ENCODE measurements around the gene LTB.

The LTB gene

DNA sequence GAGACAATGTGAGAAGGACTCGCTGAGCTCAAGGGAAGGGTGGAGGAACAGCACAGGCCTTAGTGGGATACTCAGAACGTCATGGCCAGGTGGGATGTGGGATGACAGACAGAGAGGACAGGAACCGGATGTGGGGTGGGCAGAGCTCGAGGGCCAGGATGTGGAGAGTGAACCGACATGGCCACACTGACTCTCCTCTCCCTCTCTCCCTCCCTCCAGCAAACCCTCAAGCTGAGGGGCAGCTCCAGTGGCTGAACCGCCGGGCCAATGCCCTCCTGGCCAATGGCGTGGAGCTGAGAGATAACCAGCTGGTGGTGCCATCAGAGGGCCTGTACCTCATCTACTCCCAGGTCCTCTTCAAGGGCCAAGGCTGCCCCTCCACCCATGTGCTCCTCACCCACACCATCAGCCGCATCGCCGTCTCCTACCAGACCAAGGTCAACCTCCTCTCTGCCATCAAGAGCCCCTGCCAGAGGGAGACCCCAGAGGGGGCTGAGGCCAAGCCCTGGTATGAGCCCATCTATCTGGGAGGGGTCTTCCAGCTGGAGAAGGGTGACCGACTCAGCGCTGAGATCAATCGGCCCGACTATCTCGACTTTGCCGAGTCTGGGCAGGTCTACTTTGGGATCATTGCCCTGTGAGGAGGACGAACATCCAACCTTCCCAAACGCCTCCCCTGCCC lies 5.2 kb downstream of the LTB start:
- DNase-seq (ENCODE audit: low read depth in 1 of 2, low spot score in 1 of 2): no peak

DNA sequence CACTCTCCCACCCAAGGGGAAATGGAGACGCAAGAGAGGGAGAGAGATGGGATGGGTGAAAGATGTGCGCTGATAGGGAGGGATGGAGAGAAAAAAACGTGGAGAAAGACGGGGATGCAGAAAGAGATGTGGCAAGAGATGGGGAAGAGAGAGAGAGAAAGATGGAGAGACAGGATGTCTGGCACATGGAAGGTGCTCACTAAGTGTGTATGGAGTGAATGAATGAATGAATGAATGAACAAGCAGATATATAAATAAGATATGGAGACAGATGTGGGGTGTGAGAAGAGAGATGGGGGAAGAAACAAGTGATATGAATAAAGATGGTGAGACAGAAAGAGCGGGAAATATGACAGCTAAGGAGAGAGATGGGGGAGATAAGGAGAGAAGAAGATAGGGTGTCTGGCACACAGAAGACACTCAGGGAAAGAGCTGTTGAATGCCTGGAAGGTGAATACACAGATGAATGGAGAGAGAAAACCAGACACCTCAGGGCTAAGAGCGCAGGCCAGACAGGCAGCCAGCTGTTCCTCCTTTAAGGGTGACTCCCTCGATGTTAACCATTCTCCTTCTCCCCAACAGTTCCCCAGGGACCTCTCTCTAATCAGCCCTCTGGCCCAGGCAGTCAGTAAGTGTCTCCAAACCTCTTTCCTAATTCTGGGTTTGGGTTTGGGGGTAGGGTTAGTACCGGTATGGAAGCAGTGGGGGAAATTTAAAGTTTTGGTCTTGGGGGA lies 6.1 kb downstream of the LTB start:
- no peak for DNase-seq (ENCODE audit: low read depth in 1 of 2, low spot score in 1 of 2)

DNA sequence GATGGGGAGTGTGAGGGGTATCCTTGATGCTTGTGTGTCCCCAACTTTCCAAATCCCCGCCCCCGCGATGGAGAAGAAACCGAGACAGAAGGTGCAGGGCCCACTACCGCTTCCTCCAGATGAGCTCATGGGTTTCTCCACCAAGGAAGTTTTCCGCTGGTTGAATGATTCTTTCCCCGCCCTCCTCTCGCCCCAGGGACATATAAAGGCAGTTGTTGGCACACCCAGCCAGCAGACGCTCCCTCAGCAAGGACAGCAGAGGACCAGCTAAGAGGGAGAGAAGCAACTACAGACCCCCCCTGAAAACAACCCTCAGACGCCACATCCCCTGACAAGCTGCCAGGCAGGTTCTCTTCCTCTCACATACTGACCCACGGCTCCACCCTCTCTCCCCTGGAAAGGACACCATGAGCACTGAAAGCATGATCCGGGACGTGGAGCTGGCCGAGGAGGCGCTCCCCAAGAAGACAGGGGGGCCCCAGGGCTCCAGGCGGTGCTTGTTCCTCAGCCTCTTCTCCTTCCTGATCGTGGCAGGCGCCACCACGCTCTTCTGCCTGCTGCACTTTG lies 6.8 kb downstream of the LTB start, which contains the start of gene TNF:
Gene TNF (plus strand): TSS at position 231 of the 567 bp plus-strand sequence. CDS start 177 bp downstream, at position 408.
- DNase-seq (ENCODE audit: low read depth in 1 of 2, low spot score in 1 of 2): peak; percentile 83 to 92

DNA sequence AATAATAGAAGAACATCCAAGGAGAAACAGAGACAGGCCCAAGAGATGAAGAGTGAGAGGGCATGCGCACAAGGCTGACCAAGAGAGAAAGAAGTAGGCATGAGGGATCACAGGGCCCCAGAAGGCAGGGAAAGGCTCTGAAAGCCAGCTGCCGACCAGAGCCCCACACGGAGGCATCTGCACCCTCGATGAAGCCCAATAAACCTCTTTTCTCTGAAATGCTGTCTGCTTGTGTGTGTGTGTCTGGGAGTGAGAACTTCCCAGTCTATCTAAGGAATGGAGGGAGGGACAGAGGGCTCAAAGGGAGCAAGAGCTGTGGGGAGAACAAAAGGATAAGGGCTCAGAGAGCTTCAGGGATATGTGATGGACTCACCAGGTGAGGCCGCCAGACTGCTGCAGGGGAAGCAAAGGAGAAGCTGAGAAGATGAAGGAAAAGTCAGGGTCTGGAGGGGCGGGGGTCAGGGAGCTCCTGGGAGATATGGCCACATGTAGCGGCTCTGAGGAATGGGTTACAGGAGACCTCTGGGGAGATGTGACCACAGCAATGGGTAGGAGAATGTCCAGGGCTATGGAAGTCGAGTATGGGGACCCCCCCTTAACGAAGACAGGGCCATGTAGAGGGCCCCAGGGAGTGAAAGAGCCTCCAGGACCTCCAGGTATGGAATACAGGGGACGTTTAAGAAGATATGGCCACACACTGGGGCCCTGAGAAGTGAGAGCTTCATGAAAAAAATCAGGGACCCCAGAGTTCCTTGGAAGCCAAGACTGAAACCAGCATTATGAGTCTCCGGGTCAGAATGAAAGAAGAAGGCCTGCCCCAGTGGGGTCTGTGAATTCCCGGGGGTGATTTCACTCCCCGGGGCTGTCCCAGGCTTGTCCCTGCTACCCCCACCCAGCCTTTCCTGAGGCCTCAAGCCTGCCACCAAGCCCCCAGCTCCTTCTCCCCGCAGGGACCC lies 7.8 kb downstream of the LTB start:
- no peak for DNase-seq (ENCODE audit: low read depth in 1 of 2, low spot score in 1 of 2)

DNA sequence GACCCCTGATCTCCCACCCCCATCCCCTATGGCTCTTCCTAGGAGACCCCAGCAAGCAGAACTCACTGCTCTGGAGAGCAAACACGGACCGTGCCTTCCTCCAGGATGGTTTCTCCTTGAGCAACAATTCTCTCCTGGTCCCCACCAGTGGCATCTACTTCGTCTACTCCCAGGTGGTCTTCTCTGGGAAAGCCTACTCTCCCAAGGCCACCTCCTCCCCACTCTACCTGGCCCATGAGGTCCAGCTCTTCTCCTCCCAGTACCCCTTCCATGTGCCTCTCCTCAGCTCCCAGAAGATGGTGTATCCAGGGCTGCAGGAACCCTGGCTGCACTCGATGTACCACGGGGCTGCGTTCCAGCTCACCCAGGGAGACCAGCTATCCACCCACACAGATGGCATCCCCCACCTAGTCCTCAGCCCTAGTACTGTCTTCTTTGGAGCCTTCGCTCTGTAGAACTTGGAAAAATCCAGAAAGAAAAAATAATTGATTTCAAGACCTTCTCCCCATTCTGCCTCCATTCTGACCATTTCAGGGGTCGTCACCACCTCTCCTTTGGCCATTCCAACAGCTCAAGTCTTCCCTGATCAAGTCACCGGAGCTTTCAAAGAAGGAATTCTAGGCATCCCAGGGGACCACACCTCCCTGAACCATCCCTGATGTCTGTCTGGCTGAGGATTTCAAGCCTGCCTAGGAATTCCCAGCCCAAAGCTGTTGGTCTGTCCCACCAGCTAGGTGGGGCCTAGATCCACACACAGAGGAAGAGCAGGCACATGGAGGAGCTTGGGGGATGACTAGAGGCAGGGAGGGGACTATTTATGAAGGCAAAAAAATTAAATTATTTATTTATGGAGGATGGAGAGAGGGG lies 8.8 kb downstream of the LTB start:
- no peak for DNase-seq (ENCODE audit: low read depth in 1 of 2, low spot score in 1 of 2)

DNA sequence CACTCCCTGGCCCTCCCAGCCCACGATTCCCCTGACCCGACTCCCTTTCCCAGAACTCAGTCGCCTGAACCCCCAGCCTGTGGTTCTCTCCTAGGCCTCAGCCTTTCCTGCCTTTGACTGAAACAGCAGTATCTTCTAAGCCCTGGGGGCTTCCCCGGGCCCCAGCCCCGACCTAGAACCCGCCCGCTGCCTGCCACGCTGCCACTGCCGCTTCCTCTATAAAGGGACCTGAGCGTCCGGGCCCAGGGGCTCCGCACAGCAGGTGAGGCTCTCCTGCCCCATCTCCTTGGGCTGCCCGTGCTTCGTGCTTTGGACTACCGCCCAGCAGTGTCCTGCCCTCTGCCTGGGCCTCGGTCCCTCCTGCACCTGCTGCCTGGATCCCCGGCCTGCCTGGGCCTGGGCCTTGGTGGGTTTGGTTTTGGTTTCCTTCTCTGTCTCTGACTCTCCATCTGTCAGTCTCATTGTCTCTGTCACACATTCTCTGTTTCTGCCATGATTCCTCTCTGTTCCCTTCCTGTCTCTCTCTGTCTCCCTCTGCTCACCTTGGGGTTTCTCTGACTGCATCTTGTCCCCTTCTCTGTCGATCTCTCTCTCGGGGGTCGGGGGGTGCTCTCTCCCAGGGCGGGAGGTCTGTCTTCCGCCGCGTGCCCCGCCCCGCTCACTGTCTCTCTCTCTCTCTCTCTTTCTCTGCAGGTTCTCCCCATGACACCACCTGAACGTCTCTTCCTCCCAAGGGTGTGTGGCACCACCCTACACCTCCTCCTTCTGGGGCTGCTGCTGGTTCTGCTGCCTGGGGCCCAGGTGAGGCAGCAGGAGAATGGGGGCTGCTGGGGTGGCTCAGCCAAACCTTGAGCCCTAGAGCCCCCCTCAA lies 9.9 kb downstream of the LTB start, which contains the start of gene LTA:
Gene LTA (plus strand): TSS at position 249 of the 871 bp plus-strand sequence. CDS start 454 bp downstream, at position 703.
- DNase-seq (ENCODE audit: low read depth in 1 of 2, low spot score in 1 of 2): peak; percentile 71 to 74

DNA sequence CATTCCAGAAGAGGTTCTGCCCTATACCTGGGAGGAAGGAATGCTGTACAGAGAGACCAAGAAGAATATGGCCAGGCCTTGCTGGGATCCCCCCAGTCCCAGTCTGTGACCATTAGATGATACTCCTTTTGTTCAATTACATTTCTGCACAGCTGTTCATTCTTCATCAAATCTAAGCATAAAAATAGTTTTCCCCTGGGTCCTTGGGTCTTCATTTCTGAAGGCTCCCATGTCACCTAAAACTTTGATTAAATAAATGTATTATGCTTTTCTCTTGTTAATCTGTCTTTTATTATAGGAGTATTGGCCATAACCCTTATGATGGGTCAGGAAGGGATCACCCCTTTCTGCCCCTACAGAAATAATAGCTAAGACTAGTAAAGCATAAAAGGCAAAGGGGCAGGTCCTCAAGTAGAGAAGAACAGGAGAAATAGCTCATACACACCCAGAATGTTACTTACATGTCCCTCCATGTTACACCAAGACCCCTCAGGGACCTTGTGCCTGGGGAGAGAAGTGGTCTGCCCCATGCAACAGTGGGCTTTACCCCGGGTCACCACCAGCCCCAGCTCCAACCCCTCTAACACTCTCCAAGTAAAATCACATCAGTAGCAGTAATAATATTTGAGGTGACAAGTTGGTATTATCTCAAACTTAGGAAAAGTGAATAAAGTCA lies 12.2 kb downstream of the LTB start:
- DNase-seq (ENCODE audit: low read depth in 1 of 2, low spot score in 1 of 2): no peak

DNA sequence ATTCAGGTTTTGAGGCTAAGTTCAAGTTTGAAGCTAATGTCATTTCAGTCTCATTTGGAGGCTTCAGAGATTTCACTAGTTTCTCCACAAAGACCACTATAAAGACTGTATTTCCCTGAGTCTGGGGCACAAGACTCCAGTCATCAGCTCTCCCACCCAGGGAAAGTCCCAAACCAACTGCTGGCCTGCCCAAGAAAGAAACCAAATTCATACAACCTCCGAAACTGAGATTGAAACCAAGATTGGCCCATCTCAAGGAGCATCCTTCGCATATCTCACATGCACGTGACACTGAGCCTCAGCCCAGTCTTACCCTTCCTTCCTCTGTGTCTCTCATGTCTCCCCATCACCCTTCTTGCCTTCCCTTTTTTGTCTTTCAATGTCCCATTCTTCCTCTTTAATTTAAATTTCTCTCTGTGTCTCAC lies 13.7 kb downstream of the LTB start:
- DNase-seq (ENCODE audit: low read depth in 1 of 2, low spot score in 1 of 2): peak in 1 of 2 donors; percentile 80

DNA sequence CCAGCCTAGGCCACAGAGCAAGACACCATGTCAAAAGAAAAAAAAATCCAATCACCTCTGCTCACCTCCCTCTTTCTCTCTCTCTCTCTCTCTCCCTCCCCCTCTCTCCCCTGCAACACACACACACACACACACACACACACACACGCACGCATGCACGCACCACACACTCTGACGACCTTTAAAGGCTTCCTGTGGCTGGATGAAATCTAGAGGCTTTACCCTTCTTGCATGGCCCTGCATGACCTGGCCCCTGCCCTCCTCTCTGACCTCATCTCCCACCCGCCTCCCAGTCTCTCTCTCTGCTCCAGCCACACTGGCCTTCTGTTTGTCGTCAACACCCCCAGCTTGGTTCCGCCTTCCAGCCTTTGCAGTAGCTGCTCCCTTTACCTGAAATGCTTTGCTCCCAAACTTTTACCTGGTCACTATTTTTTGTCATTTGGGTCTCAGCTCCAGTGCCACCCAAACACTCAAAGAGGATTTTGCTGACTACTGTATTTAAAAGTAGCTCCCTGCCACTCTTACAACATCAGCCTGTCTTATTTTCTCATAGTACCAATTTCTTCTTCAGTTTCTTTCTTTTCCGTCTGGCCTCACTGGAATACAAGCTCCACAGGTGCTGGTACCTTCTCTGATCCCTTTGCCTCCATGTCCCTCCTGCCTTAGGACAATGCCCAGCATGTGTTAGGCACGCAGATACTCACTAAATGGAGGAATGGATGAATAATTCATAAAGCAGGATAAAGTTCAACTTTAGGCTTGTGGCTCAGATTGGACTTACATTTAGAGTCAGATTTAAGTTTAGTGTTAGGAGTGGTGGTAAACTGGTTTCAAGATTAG lies 14.5 kb downstream of the LTB start:
- no peak for DNase-seq (ENCODE audit: low read depth in 1 of 2, low spot score in 1 of 2)

DNA sequence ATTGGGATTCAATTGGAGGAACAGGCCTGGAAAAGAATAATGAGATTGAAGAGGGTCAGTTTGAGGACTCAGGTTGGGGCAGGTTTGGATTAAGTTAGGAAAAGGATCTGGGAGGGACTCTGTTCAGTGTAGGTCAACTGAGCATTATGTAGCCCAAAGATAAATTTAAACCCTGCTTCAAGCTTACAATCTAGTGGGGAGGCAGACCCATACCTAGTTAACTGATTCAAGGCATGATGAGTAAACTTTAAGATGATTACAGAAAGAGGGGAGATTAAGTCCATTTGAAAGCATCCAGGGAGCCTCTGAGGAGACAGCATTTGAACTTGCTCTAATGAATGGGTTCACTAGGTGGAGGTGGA lies 21.5 kb downstream of the LTB start:
- no peak for DNase-seq (ENCODE audit: low read depth in 1 of 2, low spot score in 1 of 2)

DNA sequence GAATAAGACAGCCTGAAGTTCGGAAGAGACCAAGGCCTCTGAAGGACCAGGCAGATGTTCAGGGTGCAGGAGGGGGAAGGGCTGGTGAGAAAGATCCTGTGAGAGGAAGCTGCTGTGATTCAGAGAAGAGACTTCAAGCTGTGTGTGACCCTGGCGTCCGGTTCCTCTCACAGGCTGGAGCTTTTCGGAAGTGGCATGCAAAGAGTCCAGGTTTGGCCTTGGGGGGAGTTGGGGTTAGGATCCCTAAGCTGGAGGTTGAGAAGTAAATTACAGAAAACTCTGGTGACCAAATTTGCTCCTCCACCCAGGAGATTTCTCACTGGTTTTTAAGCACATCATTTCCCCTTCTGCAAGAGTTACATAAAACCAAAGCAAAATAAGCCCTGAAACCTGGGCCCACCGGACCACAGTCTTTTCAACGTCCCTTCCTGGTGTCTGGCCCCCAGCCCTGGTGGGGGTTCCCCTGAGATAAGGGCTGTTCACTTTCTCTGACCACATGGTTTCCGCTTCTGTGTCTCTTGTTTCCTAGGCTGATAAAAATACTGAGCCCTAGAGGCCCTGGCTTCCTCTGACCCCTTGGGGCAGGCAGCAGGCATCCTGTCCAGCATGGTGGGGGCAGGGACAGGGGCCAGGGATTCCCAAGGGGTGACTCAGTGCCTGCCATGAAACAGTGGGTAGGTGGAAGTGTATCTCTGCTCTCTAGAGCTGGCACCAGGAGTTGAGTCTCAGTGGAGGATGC lies 22.1 kb downstream of the LTB start:
- DNase-seq (ENCODE audit: low read depth in 1 of 2, low spot score in 1 of 2): no peak

DNA sequence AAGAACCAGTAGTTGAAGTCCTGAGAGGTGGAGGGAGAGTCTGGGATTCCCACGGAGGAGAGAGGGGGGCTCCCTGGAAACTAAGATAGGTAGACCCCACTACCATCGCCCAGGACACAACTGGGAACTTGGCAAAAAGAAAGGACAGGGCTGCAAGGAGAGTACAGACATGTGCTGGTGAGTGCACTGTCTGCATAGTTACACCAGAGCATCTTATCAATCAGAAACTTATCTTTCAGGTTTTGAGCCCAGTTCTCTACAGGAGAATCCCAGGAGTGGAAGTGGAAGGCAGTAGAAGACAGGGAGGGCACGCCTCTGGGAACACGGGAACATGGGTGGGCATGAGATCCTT lies 22.6 kb downstream of the LTB start:
- no peak for DNase-seq (ENCODE audit: low read depth in 1 of 2, low spot score in 1 of 2)

DNA sequence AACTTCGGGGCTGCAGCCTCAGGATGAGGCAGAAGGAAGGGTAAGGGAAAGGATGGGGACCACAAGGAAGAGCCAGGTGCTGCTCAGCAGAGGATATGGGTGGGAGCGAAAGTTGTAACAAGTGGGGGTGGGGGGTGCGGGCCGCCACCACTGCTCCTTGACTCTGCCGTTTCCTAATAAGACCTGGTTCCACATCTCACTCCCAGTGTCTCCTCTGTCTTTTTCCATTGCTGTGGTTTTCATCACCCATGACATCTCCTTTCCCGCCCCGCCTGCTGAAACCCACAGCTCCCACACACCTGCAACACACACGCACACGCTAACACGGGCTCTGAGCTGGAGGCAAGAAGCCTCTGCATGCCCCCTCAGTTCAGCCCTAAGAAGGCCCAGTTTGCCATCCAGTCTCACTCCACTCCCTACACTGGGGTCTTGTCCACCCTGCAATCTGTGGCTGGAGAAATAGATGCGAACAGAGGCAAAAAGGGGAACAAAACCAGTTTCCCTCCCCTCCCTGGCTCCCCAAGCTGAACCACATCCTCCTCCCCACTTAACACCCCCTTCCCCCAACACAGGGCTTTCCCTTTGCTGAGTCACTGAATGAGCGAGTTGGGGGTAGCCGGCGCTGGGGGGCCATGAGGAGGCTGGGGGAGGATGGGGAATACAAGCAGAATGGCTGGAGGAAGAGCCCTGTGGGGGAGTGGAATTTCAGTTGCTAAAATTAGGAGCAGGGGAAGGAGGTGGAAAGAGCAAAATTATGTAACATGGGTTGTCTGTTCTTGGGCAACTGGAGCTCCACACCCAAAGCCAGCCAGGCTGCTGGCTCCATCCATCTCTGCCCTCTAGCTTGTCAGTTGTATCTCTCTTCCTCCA lies 23.4 kb downstream of the LTB start:
- DNase-seq (ENCODE audit: low read depth in 1 of 2, low spot score in 1 of 2): peak in 1 of 2 donors; percentile 77

DNA sequence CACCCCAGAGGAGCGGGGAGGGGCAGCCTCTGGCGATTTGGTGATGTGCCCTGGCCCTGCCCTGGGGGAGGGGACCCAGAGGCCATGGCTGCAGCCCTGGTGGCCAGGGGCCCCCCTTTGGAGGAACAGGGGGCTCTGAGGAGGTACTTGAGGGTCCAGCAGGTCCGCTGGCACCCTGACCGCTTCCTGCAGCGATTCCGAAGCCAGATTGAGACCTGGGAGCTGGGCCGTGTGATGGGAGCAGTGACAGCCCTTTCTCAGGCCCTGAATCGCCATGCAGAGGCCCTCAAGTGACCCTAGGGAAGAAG lies 24.0 kb downstream of the LTB start:
- no peak for DNase-seq (ENCODE audit: low read depth in 1 of 2, low spot score in 1 of 2)

DNA sequence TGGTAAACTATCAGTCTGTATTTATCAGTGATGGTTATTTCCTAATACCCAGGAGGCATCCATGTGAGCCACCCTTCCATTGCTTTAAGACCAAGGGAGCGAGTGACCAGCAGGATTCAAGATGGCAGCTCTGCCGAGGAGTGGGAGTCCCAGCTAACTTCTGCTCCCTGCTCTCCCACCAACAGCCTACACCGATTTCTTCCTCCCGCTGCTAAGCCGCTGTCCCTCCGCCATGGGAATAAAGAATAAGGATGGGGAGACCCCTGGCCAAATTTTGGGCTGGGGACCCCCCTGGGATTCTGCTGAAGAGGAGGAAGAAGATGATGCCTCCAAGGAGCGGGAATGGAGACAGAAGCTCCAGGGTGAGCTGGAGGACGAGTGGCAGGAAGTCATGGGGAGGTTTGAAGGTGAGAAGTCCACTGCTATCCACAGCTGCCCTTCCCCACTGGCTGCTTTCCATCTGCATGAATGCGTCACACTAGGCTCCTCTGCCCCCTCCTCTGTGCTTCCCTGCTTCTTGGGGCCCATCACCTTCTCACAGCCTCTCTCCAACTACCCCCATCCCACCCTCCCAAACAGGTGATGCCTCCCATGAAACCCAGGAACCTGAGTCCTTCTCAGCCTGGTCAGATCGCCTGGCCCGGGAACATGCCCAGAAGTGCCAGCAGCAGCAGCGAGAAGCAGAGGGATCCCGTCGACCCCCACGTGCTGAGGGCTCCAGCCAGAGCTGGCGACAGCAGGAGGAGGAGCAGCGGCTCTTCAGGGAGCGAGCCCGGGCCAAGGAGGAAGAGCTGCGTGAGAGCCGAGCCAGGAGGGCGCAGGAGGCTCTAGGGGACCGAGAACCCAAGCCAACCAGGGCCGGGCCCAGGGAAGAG lies 24.5 kb downstream of the LTB start:
- DNase-seq (ENCODE audit: low read depth in 1 of 2, low spot score in 1 of 2): no peak

Measured in activated CD4-positive, alpha-beta T cell treated with anti-CD3 and anti-CD28 coated beads, Interleukin-2, amount 50 U/mL, for 24 hours (primary cell).